Stimulated activated CD4-positive, alpha-beta T cell treated with anti-CD3 and anti-CD28 coated beads, Interleukin-15, amount 100 ng/mL, for 24 hours (primary cell): ENCODE data around the gene NBPF1.
A peak's percentile ranks its signal among the peaks of the same experiment; 100 is the strongest.
"Not testable (repeated sequence)": the region's sequence is repeated elsewhere in the genome, so short reads cannot be mapped to it uniquely, and the experiment has no call there.

Source experiments
- DNase-seq: peaks from one replicate; pipeline ENCODE4 v3.0.0-alpha.2; 2020

NBPF1 gene

GRCh38 chr1:16605532-16606505, 7.5 kb downstream of the NBPF1 start:
- DNase-seq = no peak

GRCh38 chr1:16605213-16605525, 8.2 kb downstream of the NBPF1 start:
- no peak for DNase-seq

- not testable (repeated sequence) for DNase-seq
These were observed 8.7 kb downstream of the NBPF1 start for GRCh38 chr1:16604514-16605212.

- DNase-seq = not testable (repeated sequence)
These were observed 9.7 kb downstream of the NBPF1 start for GRCh38 chr1:16603623-16604022.

- DNase-seq = not testable (repeated sequence)
These were observed 10.9 kb downstream of the NBPF1 start for GRCh38 chr1:16602336-16603011.

- DNase-seq = not testable (repeated sequence)
These were observed 12.2 kb downstream of the NBPF1 start for GRCh38 chr1:16600855-16601786.

GRCh38 chr1:16599326-16599725, 14.0 kb downstream of the NBPF1 start:
- DNase-seq = not testable (repeated sequence)

- not testable (repeated sequence) for DNase-seq
These were observed 18.1 kb downstream of the NBPF1 start for GRCh38 chr1:16595216-16595615.

GRCh38 chr1:16591845-16592244, 21.5 kb downstream of the NBPF1 start:
- DNase-seq = not testable (repeated sequence)

GRCh38 chr1:16588081-16588480, 25.3 kb downstream of the NBPF1 start:
- DNase-seq = not testable (repeated sequence)

- DNase-seq = not testable (repeated sequence)
These were observed 25.7 kb downstream of the NBPF1 start for GRCh38 chr1:16587639-16588038.

- DNase-seq = not testable (repeated sequence)
These were observed 48.0 kb downstream of the NBPF1 start for GRCh38 chr1:16565324-16565723.

- not testable (repeated sequence) for DNase-seq
These were observed 52.3 kb downstream of the NBPF1 start for GRCh38 chr1:16561035-16561434.

- DNase-seq = not testable (repeated sequence)
These were observed 52.9 kb downstream of the NBPF1 start for GRCh38 chr1:16560498-16560897.

- DNase-seq = not testable (repeated sequence)
These were observed 53.7 kb downstream of the NBPF1 start for GRCh38 chr1:16559688-16560087.

- not testable (repeated sequence) for DNase-seq
These were observed 56.3 kb downstream of the NBPF1 start for GRCh38 chr1:16557034-16557433.

GRCh38 chr1:16553244-16553643, 60.1 kb downstream of the NBPF1 start:
- not testable (repeated sequence) for DNase-seq

GRCh38 chr1:16550212-16550918, 63.0 kb downstream of the NBPF1 start:
- DNase-seq = not testable (repeated sequence)

- DNase-seq = not testable (repeated sequence)
These were observed 63.8 kb downstream of the NBPF1 start for GRCh38 chr1:16549545-16549944.

GRCh38 chr1:16547502-16548241, 65.7 kb downstream of the NBPF1 start:
- not testable (repeated sequence) for DNase-seq

- peak; percentile 59 for DNase-seq
These were observed 67.7 kb downstream of the NBPF1 start for GRCh38 chr1:16545682-16546095.
